Lung microvascular endothelial cell (primary cell): ENCODE results near the gene DPM2. TPM values are rescaled to one million over a fixed set of nuclear protein-coding genes. Genes with fewer than 3 reads are reported as not detected.

ENCODE experiments used
- DNase-seq, 2 donors: peaks; one replicate each; pipeline versions ENCODE4 v3.0.0 to v3.0.0-alpha.2; 2010; ENCODE audit warnings: low read depth in 2 of 2
- total RNA-seq: library from RNA; depleted of rRNA; stranded (reverse); fragments of >200 nt; gene quantifications from 2 replicates; pipeline ENCODE4 v1.2.1, GENCODE V29; 2014

The DPM2 gene, protein sequence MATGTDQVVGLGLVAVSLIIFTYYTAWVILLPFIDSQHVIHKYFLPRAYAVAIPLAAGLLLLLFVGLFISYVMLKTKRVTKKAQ
- total RNA-seq = 8.9 and 12.3 TPM in 2 replicates

DNA sequence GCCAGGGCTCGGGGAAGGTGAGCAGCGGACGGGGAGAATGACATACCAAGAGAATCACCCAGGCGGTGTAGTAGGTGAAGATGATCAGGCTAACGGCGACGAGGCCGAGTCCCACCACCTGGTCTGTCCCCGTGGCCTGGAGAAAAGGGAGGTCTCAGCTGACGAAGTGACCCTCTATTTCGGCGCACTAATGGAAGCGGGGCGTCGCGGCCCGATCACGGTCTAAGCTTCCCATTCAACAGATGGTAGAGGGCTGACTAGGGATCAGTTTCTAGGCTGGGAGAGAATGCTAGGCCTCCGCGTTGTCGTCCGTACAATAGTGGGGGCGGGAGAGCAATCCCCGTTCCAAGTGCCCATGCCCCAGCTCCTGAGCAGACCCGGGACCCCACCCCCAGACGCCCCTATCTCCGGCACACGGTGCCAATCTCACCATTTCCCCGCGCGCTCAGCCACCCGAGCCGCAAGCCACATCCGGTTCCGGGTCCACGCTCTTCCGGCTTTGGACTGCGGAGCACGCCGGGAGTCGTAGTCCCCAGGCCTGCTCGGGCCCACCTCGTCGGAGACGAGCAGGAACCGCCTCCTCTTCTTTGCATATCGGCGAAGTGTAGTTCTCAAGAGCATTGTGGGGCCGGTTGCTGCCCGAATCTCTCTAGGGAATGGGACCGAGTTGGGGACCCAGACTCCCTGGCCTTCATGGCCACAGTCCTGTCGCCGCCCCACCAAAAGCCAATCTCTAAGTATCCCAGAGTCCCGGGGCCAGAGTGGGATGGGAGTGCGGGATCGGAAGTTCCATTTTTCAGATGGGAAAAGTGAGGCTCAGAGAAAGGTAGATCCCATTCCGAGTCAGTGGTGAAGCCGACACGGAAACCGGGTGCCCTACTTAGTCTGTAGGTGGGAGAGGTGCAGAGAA, at the start of gene DPM2:
Gene DPM2, minus strand, starts transcription at position 467 of the 910 bp plus-strand sequence. Its CDS starts 34 bp downstream, at position 433.
- peak; percentile 87 to 89 for DNase-seq

DNA sequence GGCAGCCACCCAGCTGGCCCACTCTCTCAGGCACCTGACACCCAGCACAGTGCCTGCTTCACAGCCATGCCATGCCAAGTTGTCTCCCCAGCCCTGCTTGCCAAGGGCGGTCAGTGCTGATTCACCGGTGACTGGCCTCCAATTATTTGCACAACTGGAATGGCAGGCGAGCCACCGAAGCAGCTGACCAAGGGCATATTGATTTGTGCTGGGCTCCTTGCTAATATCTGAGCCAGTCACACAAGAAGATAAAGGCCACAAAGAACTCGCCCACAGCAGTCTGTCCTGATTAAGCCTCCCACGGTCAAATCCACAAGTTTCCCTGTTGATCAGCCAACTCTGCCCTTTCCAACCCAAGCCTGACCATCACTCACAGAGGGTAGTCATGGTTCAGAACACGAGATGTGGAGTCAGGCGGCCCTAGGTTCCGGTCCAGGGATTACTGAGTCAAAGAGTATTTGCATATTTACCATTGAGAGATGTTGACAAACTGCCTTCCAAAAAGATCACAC, 49.5 kb upstream of the DPM2 start:
- DNase-seq = peak in 1 of 2 donors; percentile 27

- no peak for DNase-seq
These were observed 47.4 kb upstream of the DPM2 start for GRCh38 chr9:127985011-127985410.

DNA sequence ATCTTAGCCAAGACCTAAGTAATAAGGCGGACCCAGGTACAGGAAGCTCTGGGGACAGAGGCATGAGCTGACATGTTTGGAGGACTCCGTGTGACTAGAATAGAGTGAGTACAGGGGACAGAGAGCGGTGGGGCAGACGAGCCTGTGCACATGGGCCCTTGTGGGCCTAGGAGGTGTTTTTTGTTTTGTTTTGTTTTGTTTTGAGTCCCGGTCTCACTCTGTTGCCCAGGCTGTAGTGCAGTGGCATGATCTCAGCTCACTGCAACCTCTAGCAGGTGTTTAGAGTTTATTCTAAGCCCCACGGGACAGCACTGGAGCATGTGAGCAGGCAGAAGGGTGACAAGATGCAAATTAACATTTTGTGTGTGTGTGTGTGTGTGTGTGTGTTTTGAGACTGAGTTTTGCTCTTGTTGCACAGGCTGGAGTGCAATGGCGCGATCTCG, 46.2 kb upstream of the DPM2 start:
- DNase-seq = no peak

DNA sequence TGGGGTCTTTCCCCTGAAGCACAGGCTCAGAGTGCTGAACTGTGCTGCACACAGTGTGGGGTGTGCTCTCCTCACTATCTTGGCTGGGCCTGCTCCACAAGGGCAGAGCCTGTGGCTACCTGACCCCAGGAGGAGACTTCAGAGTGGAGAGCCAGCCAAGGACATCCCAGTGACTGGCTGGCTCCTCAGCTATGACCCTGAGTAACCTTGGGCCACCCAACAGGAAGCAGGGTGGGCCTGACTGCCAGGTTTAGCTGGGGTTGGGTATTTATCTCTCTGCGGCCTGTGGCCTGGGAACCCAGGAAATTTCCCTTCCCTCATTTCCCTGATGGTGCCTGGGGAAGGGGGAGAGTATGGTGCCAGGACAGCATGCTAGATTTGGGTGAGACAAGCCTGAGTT, 45.3 kb upstream of the DPM2 start:
- DNase-seq = no peak

DNA sequence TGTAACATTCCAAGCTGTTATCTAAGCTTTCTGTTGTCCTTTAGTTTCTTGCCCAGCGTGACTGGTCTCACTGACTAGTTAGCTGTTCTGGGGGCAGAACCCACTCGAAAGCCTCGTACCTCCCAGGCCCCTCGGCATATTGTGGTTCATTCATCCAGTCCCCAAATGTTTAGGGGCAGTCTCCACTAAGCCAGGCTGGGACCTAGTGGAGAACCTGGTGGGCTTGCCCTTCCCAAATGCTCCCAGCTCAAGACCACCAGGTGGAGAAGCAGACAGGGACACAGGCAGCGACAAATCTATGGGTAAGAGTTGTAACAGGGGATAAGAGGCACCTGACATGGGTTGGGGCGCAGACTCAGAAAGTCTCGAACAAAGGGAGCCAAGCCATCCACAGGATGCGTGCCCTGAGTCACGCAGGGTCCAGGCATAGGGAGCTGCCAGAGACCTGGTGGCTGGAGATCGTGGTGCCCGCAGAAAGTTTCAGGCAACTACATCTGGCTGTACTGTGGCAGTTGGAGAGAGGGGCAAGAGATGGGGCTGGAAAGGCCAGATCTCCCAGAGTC, 44.0 kb upstream of the DPM2 start:
- DNase-seq = no peak

GRCh38 chr9:127980706-127981558, 43.3 kb upstream of the DPM2 start, which contains the start of gene EEIG1:
Gene EEIG1 (minus strand): TSS chr9:127980989. CDS start chr9:127980137, 852 bp downstream.
- DNase-seq = peak; percentile 90 to 93

DNA sequence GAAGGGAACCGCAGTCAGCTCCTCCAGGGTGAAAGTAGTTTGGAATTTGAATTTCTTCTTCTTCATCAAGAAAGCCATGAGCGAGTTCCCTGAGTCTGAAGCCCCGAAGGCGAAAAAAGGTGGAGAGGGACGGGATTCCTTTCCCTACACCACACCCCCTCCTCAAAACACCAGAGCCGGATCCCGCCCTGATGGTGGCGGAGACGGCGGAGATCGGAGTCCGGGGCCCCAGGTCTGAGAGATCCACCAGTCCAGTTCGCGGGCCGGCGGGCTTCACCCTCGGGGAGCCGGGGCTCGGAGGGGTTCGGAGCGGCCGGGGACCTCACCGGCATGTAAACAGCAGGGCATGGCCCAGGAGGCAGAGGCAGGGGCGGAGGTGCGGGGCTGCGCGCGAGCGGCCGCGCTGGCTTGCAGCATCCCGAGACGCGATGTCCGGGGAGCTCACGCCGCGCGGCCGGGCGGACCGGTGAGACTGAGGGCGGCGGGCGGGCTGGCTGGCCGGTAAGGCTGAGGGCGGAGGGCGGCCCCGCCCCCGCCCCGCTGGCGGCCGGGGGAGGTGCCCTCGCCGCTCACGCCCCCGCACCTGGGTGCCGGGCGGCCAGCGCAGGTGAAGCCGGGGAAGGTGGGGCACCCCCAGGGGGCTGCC, 42.5 kb upstream of the DPM2 start:
- DNase-seq = peak; percentile 30 to 39

GRCh38 chr9:127979333-127980059, 41.8 kb upstream of the DPM2 start:
- peak; percentile 25 to 57 for DNase-seq

DNA sequence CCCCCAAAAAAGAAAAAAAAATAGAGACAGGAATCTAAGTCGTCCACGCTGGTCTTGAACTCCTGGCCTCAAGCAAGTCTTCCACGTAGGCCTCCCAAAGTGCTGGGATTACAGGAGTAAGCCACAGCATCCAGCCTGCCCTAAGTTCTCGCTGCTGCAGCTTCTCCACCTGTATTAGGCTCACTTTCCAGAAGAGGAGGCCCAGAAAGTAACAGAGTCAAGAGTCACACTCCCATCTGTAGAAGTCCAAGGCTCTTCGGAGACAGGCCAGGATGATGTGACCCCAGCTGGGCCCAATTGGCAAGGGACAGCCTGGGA, 41.3 kb upstream of the DPM2 start:
- DNase-seq = peak in 1 of 2 donors; percentile 13

- DNase-seq = peak in 1 of 2 donors; percentile 36
These were observed 40.4 kb upstream of the DPM2 start for GRCh38 chr9:127977884-127978647.

- DNase-seq = no peak
These were observed 39.6 kb upstream of the DPM2 start for GRCh38 chr9:127977009-127977883.

GRCh38 chr9:127976498-127976897, 38.8 kb upstream of the DPM2 start:
- no peak for DNase-seq

- DNase-seq = no peak
These were observed 38.0 kb upstream of the DPM2 start for GRCh38 chr9:127975376-127976315.

- no peak for DNase-seq
These were observed 37.2 kb upstream of the DPM2 start for GRCh38 chr9:127974769-127975261.

GRCh38 chr9:127974001-127974768, 36.5 kb upstream of the DPM2 start:
- no peak for DNase-seq
